HG02973 (cell line): ENCODE measurements around the gene KRTAP5-10.
"Not testable (repeated sequence)": the region's sequence is repeated elsewhere in the genome, so short reads cannot be mapped to it uniquely, and the experiment has no call there.

Source experiments
- ATAC-seq: cut with Tn5 transposase; IDR thresholded peaks from one replicate; pipeline ENCODE4 v1.9.1; 2021; ENCODE audit warnings: moderate library complexity; ENCODE audit not compliant: unreplicated experiment

The KRTAP5-10 gene

DNA sequence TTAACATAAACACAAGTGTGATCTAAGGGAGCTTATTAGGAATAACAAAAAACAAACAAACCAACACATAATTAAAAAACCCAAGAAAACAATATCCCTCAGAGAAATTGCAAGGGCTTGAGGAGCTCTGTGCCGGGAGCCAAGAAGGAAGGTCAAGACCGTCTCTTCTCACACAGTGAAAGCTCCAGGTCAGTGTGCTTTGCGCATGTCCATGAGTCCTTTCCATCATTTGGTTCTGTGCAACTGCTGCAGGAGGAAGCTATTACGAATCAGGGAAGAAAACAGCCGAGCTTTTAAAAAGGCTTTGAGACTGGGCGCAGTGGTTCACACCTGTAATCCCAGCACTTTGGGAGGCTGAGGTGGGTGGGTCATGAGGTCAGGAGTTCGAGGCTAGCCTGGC lies 23.0 kb upstream of the KRTAP5-10 start:
- ATAC-seq = no peak

DNA sequence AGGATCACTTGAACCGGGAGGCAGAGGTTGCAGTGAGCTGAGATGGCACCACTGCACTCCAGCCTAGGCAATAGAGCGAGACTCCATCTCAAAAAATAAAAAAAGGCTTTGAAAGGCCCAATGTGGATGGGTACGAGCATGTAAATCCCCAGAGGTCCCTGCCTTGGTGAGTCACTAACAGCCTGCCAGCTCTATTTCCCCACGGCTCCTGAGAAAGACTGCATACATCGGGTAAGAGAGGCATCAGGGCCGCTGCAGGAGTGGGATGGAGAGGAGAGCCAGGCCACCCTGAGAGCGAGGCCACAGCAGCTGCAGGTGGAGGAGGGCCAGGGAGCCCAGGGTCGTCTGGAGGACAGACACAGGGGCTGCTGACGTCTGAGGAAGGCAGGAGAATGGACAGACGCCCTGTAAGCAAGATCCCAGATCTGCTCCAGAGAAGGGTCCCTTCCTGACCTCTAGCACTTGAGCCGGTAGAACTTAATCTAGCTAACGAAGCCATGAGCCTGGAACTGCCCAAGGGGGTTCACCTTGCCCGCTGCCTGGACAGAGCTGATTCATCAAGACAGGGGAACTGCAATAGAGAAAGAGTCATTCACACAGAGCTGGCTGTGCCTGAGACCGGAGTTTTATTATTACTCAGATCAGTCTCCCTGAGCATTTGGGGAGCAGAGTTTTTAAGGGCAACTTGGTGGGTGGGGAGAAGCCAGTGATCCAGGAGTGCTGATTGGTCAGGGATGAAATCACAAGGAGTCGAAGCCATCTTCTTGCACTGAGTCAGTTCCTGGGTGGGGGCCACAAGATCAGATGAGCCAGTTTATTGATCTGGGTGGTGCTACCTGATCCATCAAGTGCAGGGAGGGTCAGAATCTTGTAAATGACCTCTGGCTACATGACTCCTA lies 22.2 kb upstream of the KRTAP5-10 start:
- ATAC-seq = no peak

DNA sequence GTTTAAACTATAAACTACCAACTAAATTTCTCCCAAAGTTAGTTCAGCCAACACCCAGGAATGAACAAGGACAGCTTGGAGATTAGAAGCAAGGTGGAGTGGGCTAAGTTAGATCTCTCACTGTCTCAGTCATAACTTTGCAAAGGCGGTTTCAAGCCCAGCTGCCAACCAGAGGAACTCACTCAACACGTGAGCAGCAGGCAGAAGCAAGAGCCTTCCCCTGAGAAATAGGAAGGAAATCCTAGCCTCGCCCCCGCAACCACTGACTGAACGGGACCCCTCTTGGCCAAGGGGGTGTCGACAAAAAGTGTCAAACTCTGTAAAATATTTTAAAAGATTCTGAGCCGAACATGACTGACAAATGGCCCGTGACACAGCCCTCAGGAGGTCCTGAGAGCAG lies 21.5 kb upstream of the KRTAP5-10 start:
- no peak for ATAC-seq

DNA sequence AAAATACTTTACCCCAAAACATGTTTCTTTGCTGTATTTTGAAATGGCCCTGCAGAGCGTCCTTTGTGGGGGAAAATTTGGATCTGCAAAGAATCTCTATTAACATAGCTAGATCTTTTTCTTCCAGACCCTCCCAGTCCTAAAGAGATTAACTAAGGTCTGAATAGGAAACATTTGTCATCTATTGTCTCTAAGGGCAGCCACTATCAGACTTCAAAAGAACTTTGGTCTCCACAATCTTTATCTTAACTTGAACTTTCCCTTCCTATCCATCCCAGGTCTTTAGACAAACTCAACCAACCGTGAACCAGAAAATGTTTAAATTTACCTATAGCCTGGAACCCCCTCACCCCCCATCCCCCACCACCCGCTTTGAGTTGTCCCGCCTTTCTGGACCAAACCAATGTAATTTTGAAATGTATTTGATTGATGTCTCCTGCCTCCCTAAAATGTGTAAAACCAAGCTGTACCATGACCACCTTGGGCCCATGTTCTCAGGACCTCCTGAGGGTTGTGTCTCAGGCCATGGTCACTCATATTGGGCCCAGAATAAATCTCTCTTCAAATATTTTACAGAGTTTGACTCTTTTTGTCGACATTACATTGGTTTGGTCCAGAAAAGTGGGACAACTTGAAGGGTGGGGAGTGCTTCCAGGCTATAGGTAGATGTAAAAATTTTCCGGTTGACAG lies 20.7 kb upstream of the KRTAP5-10 start:
- no peak for ATAC-seq

DNA sequence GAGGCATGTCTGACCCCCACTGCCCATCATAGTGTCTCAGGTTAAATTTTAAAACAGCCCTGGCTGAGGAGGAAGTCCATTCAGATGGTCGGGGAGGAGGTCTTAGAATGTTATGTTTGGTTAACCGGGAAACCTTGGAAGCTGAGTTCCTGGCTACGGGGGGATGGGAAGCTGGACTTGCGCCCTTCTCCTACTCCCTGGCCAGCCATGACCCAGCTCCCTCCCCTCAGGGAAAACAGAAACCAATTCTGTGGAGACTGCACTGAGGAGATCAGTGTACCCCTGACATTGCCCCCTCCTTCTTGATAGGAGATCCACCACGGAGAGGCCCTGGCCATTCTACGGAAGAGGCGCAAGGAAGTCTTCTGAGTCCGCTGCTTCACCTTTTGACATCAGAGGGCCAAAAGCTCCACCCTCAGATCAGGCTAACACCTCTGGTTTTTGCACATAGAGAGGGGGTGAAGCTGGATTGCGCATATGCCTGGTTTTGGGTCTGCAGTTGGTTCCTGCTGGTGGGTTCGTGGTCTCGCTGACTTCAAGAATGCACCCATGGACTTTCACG lies 19.9 kb upstream of the KRTAP5-10 start:
- no peak for ATAC-seq

DNA sequence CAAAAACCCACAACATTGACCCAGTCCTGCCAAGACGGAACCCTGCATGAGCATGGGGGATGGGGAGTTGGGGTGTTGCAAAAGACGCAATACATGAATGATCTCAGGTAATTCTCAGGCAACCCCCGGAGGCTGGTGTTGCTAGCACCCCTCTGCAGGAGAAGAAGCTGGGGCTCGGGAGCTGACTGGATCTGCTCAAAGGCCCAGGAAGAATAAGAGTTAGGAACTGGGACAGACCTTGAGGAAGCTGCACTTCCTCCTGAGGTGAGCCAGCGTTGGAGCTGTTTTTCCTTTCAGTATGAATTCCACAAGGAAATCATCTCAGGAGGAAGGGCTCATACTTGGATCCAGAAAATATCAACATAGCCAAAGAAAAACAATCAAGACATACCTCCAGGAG lies 17.2 kb upstream of the KRTAP5-10 start, which contains the start of gene KRTAP5-9:
Gene KRTAP5-9, plus strand, starts transcription at position 301 of the 400 bp plus-strand sequence. CDS start 238 bp downstream, outside the sequence.
- ATAC-seq = no peak

DNA sequence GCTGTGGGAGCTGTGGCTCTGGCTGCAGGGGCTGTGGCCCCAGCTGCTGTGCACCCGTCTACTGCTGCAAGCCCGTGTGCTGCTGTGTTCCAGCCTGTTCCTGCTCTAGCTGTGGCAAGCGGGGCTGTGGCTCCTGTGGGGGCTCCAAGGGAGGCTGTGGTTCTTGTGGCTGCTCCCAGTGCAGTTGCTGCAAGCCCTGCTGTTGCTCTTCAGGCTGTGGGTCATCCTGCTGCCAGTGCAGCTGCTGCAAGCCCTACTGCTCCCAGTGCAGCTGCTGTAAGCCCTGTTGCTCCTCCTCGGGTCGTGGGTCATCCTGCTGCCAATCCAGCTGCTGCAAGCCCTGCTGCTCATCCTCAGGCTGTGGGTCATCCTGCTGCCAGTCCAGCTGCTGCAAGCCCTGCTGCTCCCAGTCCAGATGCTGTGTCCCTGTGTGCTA lies 16.6 kb upstream of the KRTAP5-10 start:
- no peak for ATAC-seq

DNA sequence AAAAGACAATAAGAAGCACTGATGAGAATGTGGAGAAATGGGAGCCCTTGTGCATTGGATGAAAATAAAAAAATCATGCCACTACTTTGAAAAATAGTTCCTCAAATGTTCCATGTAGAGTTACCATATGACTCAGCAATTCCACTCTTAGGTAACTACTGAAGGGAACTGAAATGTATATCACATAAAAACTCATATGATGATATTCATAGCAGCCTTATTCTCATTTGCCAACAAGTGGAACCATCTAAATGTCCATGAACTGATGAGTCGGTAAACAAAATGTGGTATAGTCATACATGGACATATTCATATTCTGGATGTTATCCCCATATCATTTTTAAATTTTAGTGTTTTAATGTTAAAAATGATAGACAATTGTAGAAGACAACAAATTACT lies 13.7 kb upstream of the KRTAP5-10 start:
- ATAC-seq = no peak

DNA sequence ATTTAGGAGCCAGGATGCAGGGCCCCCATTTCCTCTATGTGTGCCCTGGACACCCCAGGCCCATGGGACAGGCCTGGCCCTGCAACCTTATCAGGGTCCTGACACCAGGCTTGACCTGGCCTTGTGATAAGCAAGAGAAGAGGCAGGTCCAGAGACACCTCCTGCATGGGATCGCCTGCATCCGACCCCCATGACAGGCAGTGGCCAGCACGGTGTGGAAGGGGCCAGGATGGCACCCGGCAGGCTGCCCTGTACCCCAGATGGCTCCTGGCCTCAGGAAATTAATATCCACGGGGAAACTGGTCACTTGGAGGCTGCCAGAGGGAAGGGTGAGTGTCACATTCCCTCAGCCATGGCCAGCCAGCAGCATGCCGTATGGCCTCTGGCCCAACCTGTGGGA lies 10.4 kb upstream of the KRTAP5-10 start:
- no peak for ATAC-seq

DNA sequence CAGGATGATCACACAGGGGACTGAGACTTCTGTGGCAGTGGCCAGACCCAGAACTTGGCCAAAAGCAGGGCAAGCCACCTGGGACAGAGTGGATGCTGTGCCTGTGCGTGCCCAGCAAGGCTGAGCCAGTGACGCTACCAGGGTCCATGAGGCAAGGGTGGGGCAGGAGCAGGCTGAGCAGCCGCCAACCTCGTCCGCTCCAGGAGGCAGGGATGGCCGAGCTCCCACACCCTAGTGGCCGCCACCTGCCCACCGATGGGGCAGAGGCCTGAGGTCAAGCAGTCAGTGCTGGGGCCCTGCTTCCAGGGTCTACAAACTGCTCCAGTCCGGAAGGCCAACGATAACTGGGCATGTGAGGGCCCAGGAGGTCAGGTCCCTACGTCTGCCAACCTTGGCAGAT lies 9.9 kb upstream of the KRTAP5-10 start:
- no peak for ATAC-seq

DNA sequence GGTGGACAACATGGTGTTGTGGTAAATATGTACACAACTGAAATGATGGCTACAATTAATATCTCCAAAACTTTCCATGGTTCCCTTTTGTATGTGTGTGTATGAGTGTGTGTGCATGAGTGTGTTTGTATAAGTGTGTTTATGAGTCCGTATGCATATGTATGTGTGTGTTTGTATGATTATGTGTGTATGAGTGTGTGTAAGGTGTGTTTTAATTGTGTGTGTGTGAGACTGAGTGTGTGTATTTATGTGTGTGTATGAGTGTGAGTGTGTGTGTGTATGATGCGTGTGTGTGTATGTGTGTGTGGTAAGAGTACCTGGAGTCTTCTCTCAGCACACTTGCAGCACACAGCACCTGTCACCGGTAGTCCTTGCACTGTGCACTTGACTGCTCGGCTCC lies 9.3 kb upstream of the KRTAP5-10 start:
- ATAC-seq = no peak

DNA sequence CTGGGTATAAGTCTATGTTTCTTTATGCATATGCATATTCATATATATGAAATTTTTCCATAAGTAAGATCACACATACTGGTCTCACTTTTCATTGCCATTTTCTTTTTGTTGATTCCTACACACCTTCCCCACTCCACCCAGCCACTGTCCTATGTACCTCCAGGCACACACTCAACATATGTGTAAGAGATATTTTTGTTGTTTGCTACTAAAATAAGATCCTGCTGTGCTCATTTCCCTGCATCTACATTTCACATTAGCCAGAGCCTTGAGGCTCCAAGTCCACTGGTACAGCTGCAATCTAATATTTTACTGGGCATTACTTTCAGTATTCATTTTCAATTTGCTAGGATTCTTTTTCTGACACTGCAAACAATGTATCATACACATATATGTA lies 8.1 kb upstream of the KRTAP5-10 start:
- ATAC-seq = no peak

DNA sequence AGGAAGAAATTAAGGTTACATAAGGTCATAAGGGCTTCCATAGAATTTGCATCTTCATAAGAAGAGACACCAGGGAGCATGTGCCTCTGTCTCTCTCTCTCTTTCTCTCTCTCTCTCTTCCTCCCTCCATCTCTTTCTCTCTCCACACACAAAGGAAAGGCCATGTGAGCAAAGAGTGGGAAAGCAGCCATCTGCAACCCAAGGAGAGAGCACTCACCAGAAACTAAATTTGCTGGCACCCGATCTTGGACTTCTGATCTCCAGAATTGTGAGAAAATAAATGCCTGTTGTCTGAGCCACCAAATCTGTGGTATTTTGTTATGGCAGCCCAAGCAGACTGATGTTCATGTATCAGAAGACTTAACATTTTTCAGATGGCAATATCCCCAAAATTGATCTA lies 6.4 kb upstream of the KRTAP5-10 start:
- no peak for ATAC-seq

DNA sequence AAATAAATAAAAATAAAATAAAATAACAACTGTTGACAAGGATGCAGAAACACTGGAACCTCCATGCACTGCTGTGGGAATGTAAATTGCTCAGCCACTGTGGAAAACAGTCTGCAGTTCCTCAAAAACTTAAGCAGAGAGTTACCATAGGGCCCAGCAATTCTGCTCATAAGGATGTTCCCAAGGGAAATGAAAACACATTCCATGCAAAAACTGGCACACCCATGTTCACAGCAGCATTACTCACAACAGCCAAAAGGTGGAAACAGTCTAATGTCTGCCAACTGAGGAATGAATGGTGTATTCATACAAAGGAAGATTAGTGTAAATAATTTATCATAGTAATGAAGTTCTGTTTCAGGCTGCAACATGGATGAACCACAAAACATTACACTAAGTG lies 3.2 kb upstream of the KRTAP5-10 start:
- no peak for ATAC-seq

DNA sequence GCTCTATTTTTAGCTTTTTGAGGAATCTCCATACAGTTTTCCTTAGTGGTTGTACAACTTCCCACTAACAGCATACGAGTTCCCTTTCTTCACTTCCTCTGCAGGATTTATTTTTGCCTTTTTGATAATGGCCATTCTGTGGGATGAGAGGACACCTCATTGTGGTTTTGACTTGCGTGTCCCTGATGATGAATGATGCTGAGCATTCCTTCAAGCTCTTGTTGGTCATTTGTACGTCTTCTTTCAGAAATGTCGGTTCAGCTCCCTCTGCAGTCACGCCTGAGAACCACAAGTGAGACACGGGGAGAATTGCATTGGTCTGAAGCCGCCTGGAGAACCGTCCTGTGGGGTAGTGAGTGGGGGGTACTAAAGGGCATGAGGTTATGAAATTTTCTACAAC lies 2.0 kb upstream of the KRTAP5-10 start:
- no peak for ATAC-seq

DNA sequence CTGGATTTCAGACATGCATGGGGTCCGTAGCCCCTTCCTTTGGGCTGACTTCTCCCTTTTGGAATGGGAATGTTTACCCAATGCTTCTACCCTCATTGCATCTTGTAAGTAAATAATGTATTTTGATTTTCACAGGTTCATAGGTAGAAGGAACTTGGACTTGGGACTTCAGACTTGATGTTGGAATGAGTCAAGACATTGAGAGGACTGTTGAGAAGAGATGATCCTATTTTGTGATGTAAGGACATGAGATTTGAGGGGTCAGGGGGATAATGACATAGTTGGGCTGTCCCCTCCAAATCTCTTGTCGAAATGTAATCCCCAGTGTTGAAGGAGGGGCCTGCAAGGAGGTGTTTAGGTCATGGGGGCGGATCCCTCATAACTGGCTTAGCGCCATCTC lies 933 bp upstream of the KRTAP5-10 start:
- no peak for ATAC-seq

DNA sequence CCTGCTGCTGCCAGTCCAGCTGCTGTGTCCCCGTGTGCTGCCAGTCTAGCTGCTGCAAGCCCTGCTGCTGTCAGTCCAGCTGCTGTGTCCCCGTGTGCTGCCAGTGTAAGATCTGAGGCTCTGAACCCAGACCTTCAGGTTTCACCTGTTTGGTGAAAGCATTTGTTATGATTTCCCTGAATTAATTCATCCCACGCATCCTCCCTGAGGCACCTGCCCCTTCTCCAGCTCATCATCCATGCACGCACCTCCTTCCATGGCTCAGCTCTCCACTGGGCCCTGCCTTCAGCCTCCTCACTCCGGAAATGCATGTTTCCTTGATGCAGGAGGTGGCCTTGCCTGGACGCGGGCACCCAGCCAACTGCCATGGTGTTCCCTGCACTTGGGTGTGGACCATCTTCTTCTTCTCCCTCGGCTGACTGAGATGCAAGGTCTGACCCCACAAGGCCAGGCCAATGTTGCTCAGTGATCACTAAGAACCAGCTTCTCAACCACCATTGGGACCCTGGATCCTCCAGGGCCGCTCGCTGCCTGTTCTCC lies 788 bp downstream of the KRTAP5-10 start:
- ATAC-seq = no peak

DNA sequence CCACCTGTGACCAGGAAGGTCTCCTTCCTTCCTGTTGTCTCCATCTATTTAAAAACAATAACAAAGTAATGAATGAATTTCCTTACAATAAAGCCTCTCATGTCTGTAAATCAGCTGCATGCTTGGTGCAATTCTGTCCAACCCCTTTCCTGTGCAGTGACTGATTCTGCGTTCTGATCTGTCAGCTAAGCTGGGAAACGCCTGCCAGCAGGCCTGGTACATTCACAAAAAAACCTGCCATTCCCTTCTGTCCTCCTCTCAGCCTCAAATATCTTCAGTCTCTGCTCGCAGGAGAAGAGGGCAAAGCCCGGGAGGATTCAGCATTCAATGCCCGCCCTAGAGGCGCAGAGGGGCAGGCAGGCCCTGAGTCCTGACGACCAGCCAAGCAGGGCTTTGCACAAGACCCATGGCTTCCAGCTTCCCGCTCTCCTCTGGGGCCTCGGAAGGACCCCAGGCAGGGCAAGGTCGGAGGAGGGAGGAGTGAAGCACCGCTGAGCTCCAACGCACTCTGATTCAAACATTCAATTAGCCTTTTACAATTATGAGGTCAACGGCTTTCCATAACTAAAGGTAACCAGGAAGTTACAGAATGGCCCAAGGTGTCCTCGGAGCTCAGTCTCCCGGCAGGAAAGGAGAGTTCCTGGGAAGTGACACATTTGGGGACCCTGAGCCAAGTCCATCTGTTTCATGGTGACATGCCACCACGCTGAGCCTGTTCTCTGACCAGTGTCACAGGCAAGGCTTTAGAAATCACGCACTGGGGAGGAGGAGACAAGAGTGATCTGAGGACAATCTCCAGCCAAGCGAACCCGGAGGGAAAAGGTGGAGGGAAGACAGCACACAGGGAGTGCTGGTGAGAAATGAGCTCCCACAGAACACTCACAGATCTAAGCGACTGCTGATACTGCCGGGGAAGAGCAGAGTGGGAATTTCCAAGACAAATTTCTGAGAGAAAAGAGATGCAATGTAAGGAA lies 1.6 kb downstream of the KRTAP5-10 start:
- ATAC-seq = not testable (repeated sequence)

DNA sequence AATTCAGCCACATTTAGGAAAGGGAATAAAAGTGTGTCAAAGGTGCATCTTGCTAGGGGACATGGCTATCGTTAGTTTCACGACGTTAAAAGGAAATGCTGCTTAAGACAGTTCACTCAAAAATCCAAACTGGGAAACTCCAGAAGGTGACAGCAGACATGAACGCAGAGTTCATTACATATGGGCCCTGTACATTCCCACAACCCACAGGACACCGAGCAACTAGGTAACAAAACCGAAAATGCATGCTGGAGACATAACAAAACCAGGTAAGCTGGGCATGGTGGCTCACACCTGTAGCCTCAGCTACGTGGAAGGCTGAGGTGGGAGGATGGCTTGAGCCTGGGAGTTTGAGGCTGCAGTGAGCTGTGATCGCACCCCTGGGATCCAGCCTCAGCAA lies 2.3 kb downstream of the KRTAP5-10 start:
- ATAC-seq = not testable (repeated sequence)

DNA sequence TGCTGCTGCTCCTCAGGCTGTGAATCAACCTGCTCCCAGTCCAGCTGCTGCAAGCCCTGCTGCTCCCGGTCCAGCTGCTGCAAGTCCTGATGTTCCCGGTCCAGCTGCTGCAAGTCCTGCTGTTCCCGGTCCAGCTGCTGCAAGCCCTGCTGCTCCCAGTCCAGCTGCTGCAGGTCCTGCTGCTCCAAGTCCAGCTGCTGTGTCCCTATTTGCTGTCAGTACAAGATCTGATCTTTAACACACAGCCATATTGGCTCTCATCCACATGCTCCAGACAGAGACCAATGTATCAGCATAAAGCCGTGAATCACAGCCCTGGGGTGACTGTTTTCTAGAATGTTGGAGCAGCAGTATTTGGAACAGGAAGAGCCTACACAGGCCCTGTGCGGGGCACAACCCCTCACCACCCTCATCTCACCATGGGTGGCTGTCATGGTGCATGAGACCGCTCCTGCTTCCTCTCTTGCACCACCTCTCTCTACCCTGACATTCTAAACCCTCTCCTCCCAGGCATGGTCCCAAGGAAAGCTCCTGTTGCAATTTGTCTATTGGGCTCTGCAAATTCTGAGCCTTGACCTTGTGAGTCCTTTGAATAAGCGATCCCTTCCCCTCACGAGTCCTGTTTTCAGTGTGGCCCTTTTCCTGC lies 3.5 kb downstream of the KRTAP5-10 start:
- ATAC-seq = no peak
